Testis (tissue), 3 donors: ENCODE measurements around the gene CAMTA1. TPM values are rescaled to one million over a fixed set of nuclear protein-coding genes. Genes with fewer than 3 reads are reported as not detected.

Source experiments
- DNase-seq: peaks from one replicate; pipeline ENCODE4 v3.0.0-alpha.2; 2019
- H3K27ac ChIP-seq, 2 donors: fragments of 200-600 bp; sonication (generic); one replicate each; pipeline ENCODE4 v1.5.1; 2019
- H3K27me3 ChIP-seq: fragments of 200-600 bp; sonication (generic); one replicate; pipeline ENCODE4 v1.5.1; 2019
- H3K36me3 ChIP-seq: fragments of 200-600 bp; sonication (generic); one replicate; pipeline ENCODE4 v1.5.1; 2017; ENCODE audit warnings: low read depth; ENCODE audit errors: missing control alignments
- H3K4me1 ChIP-seq: fragments of 200-600 bp; sonication (generic); one replicate; pipeline ENCODE4 v1.5.1; 2019
- H3K4me3 ChIP-seq, 2 donors: fragments of 200-600 bp; sonication (generic); one replicate each; pipeline ENCODE4 v1.5.1; 2017 to 2019
- H3K9me3 ChIP-seq: fragments of 200-600 bp; sonication (generic); one replicate; pipeline ENCODE4 v1.5.1; 2017
- CTCF ChIP-seq, 3 experiments: fragments of 450-650 bp in 2 of 3; fragments of 200-600 bp in 1 of 3; sonication (generic) in 1 of 3; IDR thresholded peaks; one replicate each; pipeline ENCODE4 v1.5.1; 2016 to 2019; ENCODE audit warnings: antibody characterized with exemption in 3 of 3, mild to moderate bottlenecking in 2 of 3, moderate library complexity in 1 of 3
- POLR2A ChIP-seq: fragments of 450-650 bp; IDR thresholded peaks from one replicate; pipeline ENCODE4 v1.6.1; 2017; ENCODE audit warnings: antibody characterized with exemption, mild to moderate bottlenecking, moderate library complexity
- WGBS, 2 donors: methylation state at CpG; one replicate each; pipeline ENCODE4 v1.1.5; 2018; 5-methylcytosine and 5-hydroxymethylcytosine counted together
- intact Hi-C: fragments of 100-400 bp; cut with DNase I; formaldehyde crosslinking; loops from one replicate; pipeline ENCODE4 v1.15.1; 2023; ENCODE audit warnings: low total_unique reads
- polyA plus RNA-seq: library from polyadenylated mRNA; stranded (reverse); fragments of 350-450 nt; fragmentation: Illumina TruSeq; extraction: RNeasy Lipid Tissue Mini Kit (QIAGEN cat#74804); gene quantifications from one replicate; pipeline ENCODE4 v1.2.3, GENCODE V29; 2014; ENCODE audit warnings: low read depth, low replicate concordance; ENCODE audit not compliant: insufficient read depth
- total RNA-seq, 2 donors: library from RNA; depleted of rRNA; stranded (reverse); fragments of >200 nt; gene quantifications; one replicate each; pipeline ENCODE4 v1.2.3, GENCODE V29; 2016

Gene CAMTA1
- total and polyA plus RNA-seq, 3 donors from 2014 or later = 116 to 158 (median 119) TPM

DNA sequence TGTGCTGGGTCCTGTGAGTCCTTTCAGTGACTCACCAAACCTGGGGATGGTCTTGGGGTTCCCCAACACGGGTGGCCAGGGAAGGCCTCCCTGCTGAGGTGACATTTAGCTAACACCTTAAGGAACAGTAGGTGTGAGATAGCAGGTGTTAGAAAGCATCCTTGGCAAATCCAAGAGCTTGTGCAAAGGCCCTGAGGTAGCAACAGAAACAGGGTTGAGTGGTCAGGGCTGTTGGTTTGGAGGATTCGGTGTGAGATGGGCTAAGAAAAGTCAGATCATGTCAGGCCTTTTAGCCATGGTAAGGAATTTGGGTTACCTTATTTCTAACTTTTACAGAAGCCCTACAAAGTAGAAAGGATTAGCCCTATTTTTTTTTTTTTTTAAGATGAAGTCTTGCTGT, 343.0 kb downstream of the CAMTA1 start:
- no peaks in the 10 kb centered on the region for H3K4me1 ChIP-seq
- H3K9me3 ChIP-seq = no peaks in the 10 kb centered on the region
- no peaks in the 10 kb centered on the region for H3K27me3 ChIP-seq
- intact Hi-C loops = no loop called here
- H3K4me3 ChIP-seq = no peak overlapping the region
- H3K27ac ChIP-seq = no peak overlapping the region
- 88 to 89% methylated on average over 2 of the region's 2 CpGs for WGBS, 2 donors
- no peaks in the 10 kb centered on the region for H3K36me3 ChIP-seq
- no peak for DNase-seq
- TF ChIP-seq CTCF (IDR thresholded peaks at IDR 0.05) (no peak), POLR2A (no peak)

GRCh38 chr1:7130127-7130526, 344.9 kb downstream of the CAMTA1 start:
- no peak overlapping the region for H3K4me3 ChIP-seq
- no peaks in the 10 kb centered on the region for H3K9me3 ChIP-seq
- WGBS, 2 donors = 94 to 95% methylated on average over 4 of the region's 4 CpGs
- H3K36me3 ChIP-seq = no peaks in the 10 kb centered on the region
- intact Hi-C loops = no loop called here
- H3K4me1 ChIP-seq = no peaks in the 10 kb centered on the region
- no peak overlapping the region for H3K27ac ChIP-seq
- H3K27me3 ChIP-seq = no peaks in the 10 kb centered on the region
- DNase-seq = no peak
- TF ChIP-seq POLR2A = no peak
- TF ChIP-seq CTCF (IDR thresholded peaks at IDR 0.05) = no peak

GRCh38 chr1:7135493-7135892, 350.2 kb downstream of the CAMTA1 start:
- TF ChIP-seq CTCF (IDR thresholded peaks at IDR 0.05) (no peak), POLR2A (no peak)
- H3K36me3 ChIP-seq = no peaks in the 10 kb centered on the region

GRCh38 chr1:7136166-7136953, 351.1 kb downstream of the CAMTA1 start:
- Histone ChIP-seq H3K9me3 (no peaks in the 10 kb centered on the region), H3K4me3 (no peak overlapping the region), H3K27ac (no peak overlapping the region), H3K27me3 (no peaks in the 10 kb centered on the region), H3K36me3 (no peaks in the 10 kb centered on the region), H3K4me1 (no peaks in the 10 kb centered on the region)
- TF ChIP-seq CTCF (IDR thresholded peaks at IDR 0.05) (no peak), POLR2A (no peak)
- no peak for DNase-seq
- intact Hi-C loops = no loop called here
- 69 to 87% methylated on average over 8 of the region's 8 CpGs for WGBS, 2 donors

More at GRCh38 chr1:7135493-7135892, 350.2 kb downstream of the CAMTA1 start:
- H3K9me3 ChIP-seq = no peaks in the 10 kb centered on the region
- no peak for DNase-seq
- H3K27ac ChIP-seq = no peak overlapping the region
- intact Hi-C loops = no loop called here
- no peaks in the 10 kb centered on the region for H3K27me3 ChIP-seq
- 93 to 94% methylated on average over 3 of the region's 3 CpGs for WGBS, 2 donors
- no peak overlapping the region for H3K4me3 ChIP-seq
- H3K4me1 ChIP-seq = no peaks in the 10 kb centered on the region

DNA sequence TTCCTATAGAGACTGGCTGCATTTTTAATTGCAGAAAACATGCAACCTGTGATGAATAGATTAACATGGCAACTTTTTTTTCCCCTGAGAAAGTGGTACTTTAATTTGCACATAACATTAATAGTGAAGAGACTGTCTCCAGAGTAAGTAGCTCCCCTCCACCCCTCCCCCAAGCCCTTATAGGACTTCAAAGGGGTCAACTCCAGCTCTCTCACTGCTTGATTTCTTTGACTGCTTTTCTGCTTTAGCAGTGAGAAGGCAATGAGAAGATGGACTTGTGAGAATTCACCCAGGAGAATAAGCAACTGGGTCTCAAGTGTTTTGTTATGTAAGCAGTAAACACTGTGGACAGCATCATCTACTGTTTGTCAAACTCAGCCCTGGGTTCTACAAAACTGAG, 355.0 kb downstream of the CAMTA1 start:
- Histone ChIP-seq H3K4me1 (no peaks in the 10 kb centered on the region), H3K9me3 (no peaks in the 10 kb centered on the region), H3K27ac (no peak overlapping the region), H3K36me3 (no peaks in the 10 kb centered on the region), H3K4me3 (no peak overlapping the region), H3K27me3 (no peaks in the 10 kb centered on the region)
- TF ChIP-seq POLR2A (no peak), CTCF (IDR thresholded peaks at IDR 0.05) (no peak)
- no peak for DNase-seq
- intact Hi-C loops = no loop called here
